NCI-H524 treated with DMSO at 0.1 percent for 48 hours (cell line): ENCODE data around the gene NDUFB5.

Source experiments
- DNase-seq: peaks from one replicate; lab custom pipeline; 2025; lab: John Stamatoyannopoulos, UW

NDUFB5 gene

GRCh38 chr3:179604321-179605078 lies at the start of gene NDUFB5, which contains the start of gene MRPL47:
TSS of gene NDUFB5 (plus strand) at chr3:179604794. CDS start at chr3:179604816, 22 bp downstream.
TSS of gene MRPL47 (minus strand) at chr3:179604638. CDS start at chr3:179604624, 14 bp downstream.
- DNase-seq = peak; percentile 92

GRCh38 chr3:179558742-179559364 lies 45.7 kb upstream of the NDUFB5 start:
- DNase-seq = no peak

GRCh38 chr3:179560791-179561190 lies 43.8 kb upstream of the NDUFB5 start:
- no peak for DNase-seq

- peak; percentile 99 for DNase-seq
These were observed 41.9 kb upstream of the NDUFB5 start, which contains the start of gene ACTL6A for GRCh38 chr3:179562591-179563270. TSS of gene ACTL6A (plus strand) at chr3:179562926. CDS start at chr3:179563093, 167 bp downstream.

GRCh38 chr3:179563271-179563783 lies 41.3 kb upstream of the NDUFB5 start:
- DNase-seq = peak; percentile 41

- no peak for DNase-seq
These were observed 39.1 kb upstream of the NDUFB5 start for GRCh38 chr3:179565496-179565895.

- DNase-seq = no peak
These were observed 23.6 kb upstream of the NDUFB5 start for GRCh38 chr3:179580992-179581391.

GRCh38 chr3:179589143-179589542 lies 15.5 kb upstream of the NDUFB5 start:
- DNase-seq = no peak

- DNase-seq = no peak
These were observed 13.9 kb upstream of the NDUFB5 start for GRCh38 chr3:179590669-179591068.

- no peak for DNase-seq
These were observed 13.3 kb upstream of the NDUFB5 start for GRCh38 chr3:179591313-179591712.

- no peak for DNase-seq
These were observed 5.1 kb upstream of the NDUFB5 start for GRCh38 chr3:179599531-179599930.

GRCh38 chr3:179603321-179603720 lies 1.3 kb upstream of the NDUFB5 start:
- DNase-seq = no peak

- no peak for DNase-seq
These were observed 763 bp upstream of the NDUFB5 start for GRCh38 chr3:179603831-179604230.

- DNase-seq = no peak
These were observed 2.0 kb downstream of the NDUFB5 start for GRCh38 chr3:179606534-179607085.

GRCh38 chr3:179608931-179609720 lies 4.5 kb downstream of the NDUFB5 start:
- DNase-seq = peak; percentile 5

- DNase-seq = no peak
These were observed 5.5 kb downstream of the NDUFB5 start for GRCh38 chr3:179610066-179610465.

- DNase-seq = no peak
These were observed 9.2 kb downstream of the NDUFB5 start for GRCh38 chr3:179613807-179614206.

- DNase-seq = no peak
These were observed 11.0 kb downstream of the NDUFB5 start for GRCh38 chr3:179615458-179616173.

- no peak for DNase-seq
These were observed 17.4 kb downstream of the NDUFB5 start for GRCh38 chr3:179622023-179622422.

- DNase-seq = no peak
These were observed 19.9 kb downstream of the NDUFB5 start for GRCh38 chr3:179624451-179624850.
